OCI-LY1 (cell line): Measurements from ENCODE around the gene BGN.

ENCODE experiments used
- H2AFZ ChIP-seq: fragments of 200-600 bp; sonication (generic), shearing (Covaris generic); 2 replicates; pipeline ENCODE4 v1.6.0; 2014; ENCODE audit warnings: antibody characterized with exemption, mild to moderate bottlenecking, low read length
- H3F3A ChIP-seq: fragments of 200-600 bp; sonication (generic), shearing (Covaris generic); 2 replicates; pipeline ENCODE4 v1.6.0; 2014; ENCODE audit warnings: mild to moderate bottlenecking, antibody characterized with exemption, low read length, moderate library complexity; ENCODE audit not compliant: insufficient read depth
- H3K27ac ChIP-seq: fragments of 200-600 bp; sonication (generic); 2 replicates; pipeline ENCODE4 v1.5.1; 2014; ENCODE audit warnings: low read length, mixed run types, mild to moderate bottlenecking, low read depth; ENCODE audit not compliant: poor library complexity, severe bottlenecking
- H3K27me3 ChIP-seq: fragments of 200-600 bp; sonication (generic); 2 replicates; pipeline ENCODE4 v1.6.0; 2014; ENCODE audit warnings: antibody characterized with exemption, mild to moderate bottlenecking, low read length, moderate library complexity; ENCODE audit not compliant: insufficient read depth
- H3K36me3 ChIP-seq: fragments of 200-600 bp; sonication (generic); 2 replicates; pipeline ENCODE4 v1.6.1; 2014; ENCODE audit warnings: mild to moderate bottlenecking, antibody characterized with exemption, low read length, moderate library complexity, mixed read lengths; ENCODE audit not compliant: insufficient read depth
- H3K4me1 ChIP-seq: fragments of 200-600 bp; sonication (generic); 2 replicates; pipeline ENCODE4 v1.5.1; 2014; ENCODE audit warnings: mild to moderate bottlenecking, low read length, moderate library complexity; ENCODE audit not compliant: insufficient read depth, severe bottlenecking
- H3K4me2 ChIP-seq: fragments of 200-600 bp; sonication (generic), shearing (Covaris generic); 2 replicates; pipeline ENCODE4 v1.6.1; 2014; ENCODE audit warnings: low read length
- H3K4me3 ChIP-seq: fragments of 200-600 bp; sonication (generic); 2 replicates; pipeline ENCODE4 v1.5.1; 2014; ENCODE audit warnings: low read length, low read depth, mild to moderate bottlenecking, mixed read lengths; ENCODE audit not compliant: poor library complexity, severe bottlenecking
- H3K79me2 ChIP-seq: fragments of 200-600 bp; shearing (Covaris generic); 2 replicates; pipeline ENCODE4 v1.6.1; 2016; ENCODE audit warnings: mixed run types, low read length, mixed read lengths; ENCODE audit not compliant: insufficient read depth
- H3K9ac ChIP-seq: fragments of 200-600 bp; sonication (generic), shearing (Covaris generic); 2 replicates; pipeline ENCODE4 v1.6.1; 2014; ENCODE audit warnings: mild to moderate bottlenecking, low read length, mixed read lengths
- H3K9me2 ChIP-seq: fragments of 200-600 bp; sonication (generic), shearing (Covaris generic); 2 replicates; pipeline ENCODE4 v1.6.1; 2014; ENCODE audit warnings: low read depth, mild to moderate bottlenecking, low read length, mixed read lengths
- H3K9me3 ChIP-seq: fragments of 200-600 bp; shearing (Covaris generic); 2 replicates; pipeline ENCODE4 v1.6.1; 2014; ENCODE audit warnings: low read length, mixed read lengths
- H4K20me1 ChIP-seq: fragments of 200-600 bp; sonication (generic), shearing (Covaris generic); 2 replicates; pipeline ENCODE4 v1.6.0; 2016; ENCODE audit warnings: mild to moderate bottlenecking, low read length; ENCODE audit not compliant: insufficient read depth
- CTCF ChIP-seq: fragments of 200-600 bp; sonication (generic), shearing (Covaris generic); IDR thresholded peaks from 2 replicates; pipeline ENCODE4 v1.5.1; 2017; ENCODE audit warnings: mild to moderate bottlenecking, antibody characterized with exemption, low read length, moderate library complexity, mixed read lengths
- EZH2 ChIP-seq: fragments of 200-600 bp; sonication (generic), shearing (Covaris generic); IDR thresholded peaks from 2 replicates; pipeline ENCODE4 v1.8.0; 2017; ENCODE audit warnings: borderline replicate concordance, mixed run types, mild to moderate bottlenecking, antibody characterized with exemption, low read length, moderate library complexity, mixed read lengths

The BGN gene

GRCh38 chrX:153456161-153456560, 38.6 kb upstream of the BGN start:
- TF ChIP-seq CTCF = no peak
- TF ChIP-seq EZH2 = no peak
- H3K36me3 ChIP-seq = peaks cover 6% of the 10 kb centered on the region; the same call in 1 of the 2 replicates

GRCh38 chrX:153456704-153457103, 38.1 kb upstream of the BGN start:
- TF ChIP-seq CTCF (no peak), EZH2 (no peak)
- no peaks in the 10 kb centered on the region for H3K4me1 ChIP-seq
- H3K36me3 ChIP-seq = peaks cover 10% of the 10 kb centered on the region; the same call in 1 of the 2 replicates
- H2AFZ ChIP-seq = no peak overlapping the region
- no peak overlapping the region for H3K4me2 ChIP-seq
- no peaks in the 10 kb centered on the region for H3K9me2 ChIP-seq
- H3K79me2 ChIP-seq = no peaks in the 10 kb centered on the region
- H4K20me1 ChIP-seq = no peaks in the 10 kb centered on the region
- H3K27ac ChIP-seq = no peak overlapping the region
- no peaks in the 10 kb centered on the region for H3K27me3 ChIP-seq
- H3F3A ChIP-seq = no peaks in the 10 kb centered on the region
- no peaks in the 10 kb centered on the region for H3K9me3 ChIP-seq
- H3K9ac ChIP-seq = no peak overlapping the region
- H3K4me3 ChIP-seq = no peak overlapping the region

More at GRCh38 chrX:153456161-153456560, 38.6 kb upstream of the BGN start:
- H4K20me1 ChIP-seq = no peaks in the 10 kb centered on the region
- no peak overlapping the region for H3K4me3 ChIP-seq
- no peaks in the 10 kb centered on the region for H3K9me2 ChIP-seq
- H3K9me3 ChIP-seq = no peaks in the 10 kb centered on the region
- H3K4me1 ChIP-seq = no peaks in the 10 kb centered on the region
- no peaks in the 10 kb centered on the region for H3K79me2 ChIP-seq
- no peak overlapping the region for H3K9ac ChIP-seq
- H3K27me3 ChIP-seq = no peaks in the 10 kb centered on the region
- H3K27ac ChIP-seq = no peak overlapping the region
- no peak overlapping the region for H2AFZ ChIP-seq
- no peaks in the 10 kb centered on the region for H3F3A ChIP-seq
- H3K4me2 ChIP-seq = no peak overlapping the region

- peaks cover 11% of the 10 kb centered on the region; the same call in 1 of the 2 replicates for H3K36me3 ChIP-seq
- no peaks in the 10 kb centered on the region for H3K9me3 ChIP-seq
- no peak overlapping the region for H3K27ac ChIP-seq
- H3K4me3 ChIP-seq = no peak overlapping the region
- no peak for TF ChIP-seq EZH2
- TF ChIP-seq CTCF = no peak
- H3K9me2 ChIP-seq = no peaks in the 10 kb centered on the region
- no peak overlapping the region for H3K9ac ChIP-seq
- no peaks in the 10 kb centered on the region for H4K20me1 ChIP-seq
- H3K4me1 ChIP-seq = no peaks in the 10 kb centered on the region
- no peak overlapping the region for H3K4me2 ChIP-seq
- H2AFZ ChIP-seq = no peak overlapping the region
- H3K27me3 ChIP-seq = no peaks in the 10 kb centered on the region
- no peaks in the 10 kb centered on the region for H3K79me2 ChIP-seq
- H3F3A ChIP-seq = no peaks in the 10 kb centered on the region
Observed at GRCh38 chrX:153457136-153457825, 37.5 kb upstream of the BGN start.
